Measurements from ENCODE around the gene ADGRD1.

ADGRD1 gene

DNA sequence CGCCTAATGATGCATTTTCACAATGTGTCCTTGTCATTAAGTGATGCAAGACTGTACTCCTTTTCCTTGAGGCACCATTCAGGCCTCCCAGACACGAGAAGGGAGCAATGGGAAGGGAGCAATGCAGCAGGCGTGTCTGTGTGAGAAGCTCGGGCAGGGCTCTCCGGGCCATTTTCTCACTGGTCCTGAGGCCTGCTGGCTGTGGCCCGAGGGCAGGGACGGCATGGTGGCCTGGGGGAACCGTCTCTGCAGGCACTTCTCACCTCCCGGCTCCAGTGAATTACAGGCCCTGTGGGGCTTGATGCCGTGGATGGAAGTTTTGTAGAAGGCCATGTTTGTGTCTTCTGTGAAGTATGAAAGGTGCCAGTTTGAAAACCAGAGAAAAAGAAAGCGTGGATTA, 71.0 kb downstream of the ADGRD1 start:
- no peak for DNase-seq (ENCODE audit: low read depth)

DNA sequence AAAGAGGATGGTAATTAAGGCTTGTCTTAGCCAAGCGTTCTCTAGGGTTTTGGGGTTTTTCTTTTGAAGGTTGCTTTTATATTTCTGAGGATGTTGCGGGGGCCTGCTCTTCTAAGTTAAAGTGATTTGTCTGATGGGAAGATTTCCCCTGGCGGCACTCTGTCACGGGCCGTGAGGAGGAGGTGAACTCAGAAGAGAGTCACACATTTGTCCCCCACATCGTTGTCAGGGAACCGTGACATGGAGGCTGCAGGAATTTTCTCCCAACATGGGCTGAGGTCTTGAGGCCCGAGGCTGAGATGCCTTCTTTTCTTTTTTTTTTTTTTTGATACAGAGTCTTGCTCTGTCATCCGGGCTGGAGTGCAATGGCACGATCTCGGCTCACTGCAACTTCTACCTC, 71.5 kb downstream of the ADGRD1 start:
- DNase-seq (ENCODE audit: low read depth), result no peak

DNA sequence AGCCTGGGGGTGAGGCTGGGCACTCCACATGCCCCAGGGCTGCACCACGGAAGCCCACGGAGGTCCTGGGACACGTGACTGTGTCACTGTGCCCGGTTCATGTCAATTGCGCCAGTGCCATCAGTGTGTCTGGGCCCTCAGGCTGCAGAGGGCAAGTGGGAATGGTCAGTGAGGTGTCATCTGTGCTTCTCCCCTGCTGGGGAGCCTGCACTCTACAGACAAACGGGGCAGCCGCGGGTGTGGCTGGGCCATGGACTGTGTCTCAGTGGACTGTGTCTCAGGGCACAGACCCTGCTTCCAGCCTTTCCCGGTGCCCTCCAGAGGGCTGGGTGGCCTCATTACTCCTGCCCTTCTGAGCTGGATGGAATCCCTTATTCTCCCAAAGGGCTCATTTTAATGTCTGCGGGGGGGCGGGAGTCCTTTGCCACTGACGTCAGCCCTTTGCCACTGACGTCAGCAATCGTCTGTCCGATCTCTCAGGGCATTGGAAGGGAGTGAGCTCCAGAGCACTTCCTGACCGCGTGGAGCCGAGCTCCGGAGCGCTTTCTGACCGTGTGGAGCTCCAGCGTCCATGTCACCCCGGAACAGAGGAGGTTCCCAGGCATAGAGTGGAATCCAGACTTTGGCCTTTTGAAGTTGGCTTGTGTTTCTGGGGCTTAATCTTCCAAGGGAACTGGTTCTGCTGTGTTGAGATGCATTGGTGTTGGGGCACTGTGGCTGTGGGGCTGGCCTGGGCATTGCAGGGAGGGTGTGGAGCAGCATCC, 72.4 kb downstream of the ADGRD1 start:
- no peak for DNase-seq (ENCODE audit: low read depth)

DNA sequence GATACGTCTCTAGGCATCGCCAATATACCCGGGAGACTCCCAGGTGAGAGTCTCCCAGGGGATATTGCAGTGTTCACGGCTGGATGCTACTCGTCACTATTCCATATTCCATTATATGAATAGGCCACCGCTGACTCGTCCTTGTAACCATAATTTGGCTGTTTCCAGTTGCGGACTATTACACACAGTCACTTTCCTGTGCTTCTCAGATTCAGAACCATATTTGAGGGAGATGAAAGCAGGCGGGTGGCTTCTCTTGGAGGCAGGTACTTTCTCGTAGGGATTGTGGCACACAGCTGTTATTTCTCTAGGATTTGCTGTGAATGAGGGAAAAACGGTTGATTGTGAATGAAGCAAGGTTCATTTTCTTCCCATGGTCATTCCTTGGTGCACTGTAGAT, 73.0 kb downstream of the ADGRD1 start:
- no peak for DNase-seq (ENCODE audit: low read depth)

DNA sequence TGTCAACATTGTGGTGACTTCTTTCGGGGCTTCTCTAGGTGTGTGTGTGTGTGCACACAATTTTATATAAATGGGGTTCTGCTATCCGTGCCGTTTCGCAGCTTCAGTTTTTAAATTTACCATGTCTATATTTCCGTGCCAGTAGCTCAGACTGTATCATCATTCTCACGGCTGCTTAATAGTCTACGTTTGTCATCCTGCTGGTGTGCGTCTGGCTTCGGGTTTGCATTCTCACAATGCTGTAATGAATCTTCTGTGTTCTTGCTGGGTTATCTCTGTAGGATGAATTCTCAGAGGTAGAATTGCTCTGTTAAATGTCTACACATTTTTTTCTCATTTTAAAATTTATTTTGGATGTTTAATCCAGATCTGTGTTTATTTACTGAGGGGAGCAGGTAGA, 73.6 kb downstream of the ADGRD1 start:
- no peak for DNase-seq (ENCODE audit: low read depth)

DNA sequence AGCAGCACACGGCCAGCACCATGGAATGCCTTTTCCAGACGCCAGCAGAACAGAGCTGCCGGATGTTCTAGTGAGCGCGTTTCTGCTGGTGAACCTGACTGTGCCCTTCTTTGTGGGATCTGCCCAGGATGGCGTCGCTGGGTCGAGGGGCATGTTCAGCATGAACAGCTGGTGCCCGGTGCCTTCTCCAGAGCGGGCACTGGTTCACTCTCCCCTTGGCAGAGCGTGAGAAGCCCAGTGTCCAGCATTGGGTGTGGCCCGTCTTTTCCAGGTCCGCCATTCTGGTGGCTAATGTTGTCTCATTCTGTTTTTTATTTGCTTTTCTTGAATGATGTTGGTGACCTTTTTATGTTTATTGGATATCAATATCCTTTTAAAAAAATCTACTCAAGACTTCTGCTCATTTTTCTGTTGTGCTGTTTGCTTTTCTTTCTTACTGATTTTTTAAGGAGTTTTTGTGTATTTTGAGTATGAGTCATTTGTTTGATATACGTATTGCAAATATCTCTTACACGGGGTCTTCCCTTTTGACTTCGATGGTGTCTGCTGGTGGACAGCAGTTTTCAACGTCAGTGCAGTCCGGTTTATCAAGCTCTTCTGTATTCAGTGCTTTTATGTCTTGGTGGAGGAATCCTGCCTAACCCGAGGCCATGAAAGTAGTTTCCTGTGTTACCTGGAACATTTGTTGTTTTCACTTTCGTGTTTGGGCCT, 74.3 kb downstream of the ADGRD1 start:
- DNase-seq (ENCODE audit: low read depth), result no peak

DNA sequence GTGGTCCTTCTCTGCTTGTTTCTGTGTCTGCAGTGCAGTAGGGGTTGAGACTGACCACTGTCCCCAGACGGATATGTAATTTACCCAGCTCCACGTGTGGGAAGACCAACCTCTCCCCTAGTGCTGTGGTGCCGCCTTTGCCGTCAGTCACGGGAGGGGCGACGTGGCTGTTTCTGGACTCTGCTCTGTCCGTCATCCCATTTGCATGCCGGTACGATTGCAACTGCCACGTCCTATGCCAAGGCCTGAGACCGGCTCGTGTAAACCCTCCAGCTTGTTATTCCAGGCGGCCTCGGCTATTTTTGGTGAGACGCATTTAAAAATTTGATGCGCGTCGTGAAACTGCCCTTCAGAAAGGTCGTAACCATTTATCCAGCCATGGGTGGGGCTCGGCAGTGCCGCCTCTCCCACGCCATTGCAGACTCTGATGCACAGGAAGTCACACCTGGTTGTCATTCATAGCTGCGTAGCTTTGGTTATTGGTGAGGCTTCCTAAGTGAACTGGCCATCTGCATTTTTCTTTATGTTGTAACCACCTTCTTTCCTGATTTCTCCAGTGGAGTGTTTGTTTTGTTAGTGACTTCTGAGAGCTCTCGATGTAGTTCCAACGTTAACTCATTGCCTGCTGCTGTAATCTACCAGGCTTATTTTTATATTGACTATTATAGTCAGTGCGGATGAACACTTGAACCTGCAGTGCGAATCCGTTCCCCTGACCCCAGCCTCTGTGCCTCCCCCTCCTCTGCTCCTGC, 75.1 kb downstream of the ADGRD1 start:
- DNase-seq (ENCODE audit: low read depth), result no peak

DNA sequence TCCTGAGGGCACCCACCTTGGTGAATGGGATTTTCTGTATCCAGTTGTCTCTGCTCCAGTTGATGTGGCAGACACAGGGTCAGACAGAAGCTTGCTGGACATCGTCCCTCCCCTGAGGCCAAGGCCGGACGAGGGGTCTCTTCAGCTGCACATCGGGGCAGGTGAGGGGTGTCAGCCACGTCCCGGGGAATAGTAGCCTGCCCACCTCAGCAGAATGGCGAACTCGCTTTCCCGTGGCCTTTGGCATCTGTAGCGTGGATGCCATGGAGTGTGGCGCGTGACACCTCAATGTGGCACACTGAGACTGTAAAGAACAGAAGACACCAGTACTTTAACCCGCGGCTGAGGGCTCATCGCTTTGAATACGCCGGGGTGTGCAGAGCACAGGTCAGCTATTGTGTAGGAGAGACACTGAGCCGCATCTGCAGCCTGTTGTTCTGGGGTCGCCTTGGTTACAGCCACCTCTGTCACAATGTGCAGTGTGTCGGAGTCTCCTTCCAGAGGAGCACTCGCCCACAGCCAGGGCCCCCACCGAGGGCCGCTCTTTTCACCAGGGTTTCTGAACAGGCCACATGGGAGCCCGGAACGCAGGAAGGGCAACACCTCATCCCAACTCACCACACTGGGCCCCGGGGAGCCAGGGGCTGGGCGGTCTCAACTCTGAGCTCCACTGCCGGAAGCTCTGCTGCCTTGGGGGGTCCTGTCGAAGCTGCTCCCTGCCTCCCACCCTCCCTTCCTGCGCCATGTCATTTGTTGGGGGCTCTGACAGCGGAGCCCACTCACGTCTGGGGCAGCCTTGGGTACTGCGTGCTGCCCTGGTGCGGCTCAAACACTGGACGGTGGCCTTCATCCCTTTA, 77.0 kb downstream of the ADGRD1 start:
- no peak for DNase-seq (ENCODE audit: low read depth)

DNA sequence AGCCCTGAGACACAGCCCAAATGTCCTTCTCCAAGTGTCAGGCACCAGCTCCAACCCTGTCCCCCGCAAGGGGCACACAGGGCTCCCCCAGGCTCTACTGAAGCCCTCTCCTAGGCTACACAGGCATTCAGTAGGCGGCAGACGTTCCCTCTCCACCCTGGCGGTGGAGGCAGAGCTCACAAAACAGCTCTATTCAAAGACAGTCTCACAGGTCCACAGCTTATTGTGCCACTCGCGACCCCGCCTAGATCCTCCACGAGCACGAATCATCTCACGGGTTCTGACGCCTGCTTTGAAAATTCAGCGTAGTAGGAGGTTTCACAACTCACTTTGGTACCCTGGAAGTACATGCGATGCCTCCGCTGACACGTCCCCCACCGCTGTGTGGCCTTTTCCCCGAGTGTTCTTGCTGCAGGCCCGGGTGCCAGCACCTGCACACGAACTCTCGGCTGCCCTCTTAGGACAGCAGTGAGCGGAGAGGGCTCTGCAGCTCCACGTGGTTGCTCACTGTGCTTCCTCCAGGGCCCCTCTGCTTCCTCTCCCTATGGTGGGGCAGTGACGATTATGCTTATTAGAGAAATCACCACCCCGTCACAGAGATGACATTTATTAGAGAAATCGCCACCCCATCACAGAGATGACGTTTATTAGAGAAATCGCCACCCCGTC, 78.5 kb downstream of the ADGRD1 start:
- no peak for DNase-seq (ENCODE audit: low read depth)

DNA sequence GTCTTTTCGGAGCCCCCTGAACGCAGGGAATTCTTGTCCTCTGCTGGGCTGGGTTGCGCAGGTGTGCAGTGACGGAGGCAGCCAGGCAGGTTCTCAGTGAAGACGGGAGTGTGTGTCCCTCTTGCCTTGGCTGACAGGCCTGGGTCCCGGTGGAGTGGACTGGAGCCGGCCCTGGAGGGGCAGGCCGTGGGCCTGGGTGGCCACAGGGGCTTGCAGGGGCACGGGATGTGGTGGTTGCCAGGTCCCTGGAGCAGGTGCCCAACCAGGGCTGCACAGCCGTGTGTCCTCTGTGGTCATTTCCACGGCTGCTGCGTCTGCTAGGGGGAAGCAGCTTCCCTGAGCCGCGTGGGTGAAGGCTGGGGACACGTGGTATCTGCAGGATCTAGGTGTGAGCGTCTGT, 79.8 kb downstream of the ADGRD1 start:
- no peak for DNase-seq (ENCODE audit: low read depth)

DNA sequence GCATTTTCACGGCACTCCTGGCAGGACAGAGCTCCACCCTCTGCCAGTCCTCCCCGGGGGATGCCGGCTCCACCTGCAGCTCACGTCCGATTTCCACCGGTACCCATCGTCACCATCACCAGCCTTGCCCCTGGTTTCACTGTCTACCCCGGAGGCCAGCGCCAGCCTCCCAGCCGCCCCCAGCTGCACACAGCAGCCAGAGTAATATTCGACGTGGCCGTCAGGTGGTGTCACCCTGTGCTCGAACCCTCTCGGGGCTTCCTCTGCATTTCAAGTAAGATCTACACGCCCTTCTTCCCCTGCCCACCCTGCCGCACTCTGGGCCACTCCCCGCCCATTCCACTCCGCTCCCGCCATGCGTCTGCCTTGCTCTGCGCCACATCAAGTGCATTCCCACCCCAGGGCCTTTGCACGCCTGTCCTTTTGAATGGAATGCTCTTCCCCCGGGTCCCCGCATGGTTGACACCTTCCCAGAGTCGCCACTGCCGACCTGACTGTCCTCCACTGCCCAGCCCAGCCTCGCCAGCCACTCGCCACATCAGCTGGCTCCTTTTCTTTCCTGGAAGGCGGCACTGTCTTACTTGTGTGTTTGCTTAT, 80.3 kb downstream of the ADGRD1 start:
- no peak for DNase-seq (ENCODE audit: low read depth)

DNA sequence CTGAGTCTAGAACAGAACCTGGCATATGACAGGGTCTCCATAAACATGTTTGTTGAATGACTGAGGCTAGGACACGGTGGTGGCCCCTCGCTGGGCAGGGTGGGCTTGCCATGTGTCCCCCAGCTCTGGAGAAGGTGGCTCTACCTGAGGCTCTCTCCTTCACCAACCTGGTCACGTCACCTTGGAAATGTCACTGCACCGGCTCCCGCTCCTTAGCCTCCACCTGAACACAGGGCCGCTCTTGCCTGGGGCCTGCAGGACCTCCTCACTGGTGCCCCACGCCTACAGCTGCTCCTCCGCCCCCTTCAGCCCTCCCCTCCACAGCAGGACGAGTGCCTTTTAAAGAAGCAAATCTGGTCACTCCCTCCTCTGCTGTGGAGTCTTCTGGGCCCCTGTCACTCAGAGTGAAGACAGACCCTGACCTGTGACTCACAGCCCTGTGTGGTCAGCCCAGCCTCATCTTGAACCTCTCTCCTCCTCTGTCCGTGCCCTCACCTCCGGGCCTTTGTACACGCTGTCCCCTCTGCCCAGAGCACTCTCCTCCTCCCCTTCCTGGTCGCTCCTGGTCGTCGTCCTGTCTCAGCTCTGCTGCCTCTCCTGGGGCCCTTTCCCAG, 81.0 kb downstream of the ADGRD1 start:
- DNase-seq (ENCODE audit: low read depth), result no peak

DNA sequence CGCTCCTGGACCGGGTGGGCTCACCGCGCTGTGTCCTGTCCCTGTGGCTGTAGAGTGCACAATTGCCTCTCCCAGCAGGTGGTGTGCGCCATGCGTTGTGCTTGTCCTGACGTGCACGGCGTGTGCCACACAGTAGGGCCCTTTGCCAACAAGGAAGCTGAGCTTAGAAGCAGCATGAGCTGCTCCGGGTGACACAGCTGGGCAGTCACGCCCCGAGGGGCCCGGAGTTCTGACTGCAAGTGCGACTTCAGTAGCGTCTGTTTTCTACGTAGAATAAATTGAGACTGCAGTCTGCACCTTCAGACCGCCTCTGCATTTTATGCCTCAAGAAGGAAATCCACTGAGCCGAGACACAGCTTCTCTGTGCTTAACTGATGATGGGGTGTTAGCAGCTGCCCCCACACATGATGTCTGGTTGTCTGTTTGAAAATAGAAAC, 81.6 kb downstream of the ADGRD1 start:
- DNase-seq (ENCODE audit: low read depth), result no peak

DNA sequence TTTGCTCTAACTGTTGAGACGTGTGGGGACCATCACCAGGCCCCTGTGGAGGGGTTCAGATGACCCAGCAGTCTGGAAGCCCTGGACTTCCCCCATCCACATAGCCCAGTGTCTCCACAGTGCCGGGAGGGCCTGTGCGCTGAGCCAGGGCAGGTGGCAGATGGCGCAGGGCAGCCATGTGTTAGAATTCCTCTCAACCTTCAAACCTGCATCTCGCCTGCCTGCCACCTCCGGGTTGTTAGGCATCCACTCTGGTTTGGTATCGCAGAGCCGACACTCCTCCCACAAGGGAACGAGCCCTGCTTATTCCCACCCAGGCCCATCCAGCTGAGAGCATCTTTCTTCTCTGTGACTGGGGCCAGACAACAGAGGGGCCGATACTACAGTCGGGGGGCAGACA, 84.5 kb downstream of the ADGRD1 start:
- no peak for DNase-seq (ENCODE audit: low read depth)

DNA sequence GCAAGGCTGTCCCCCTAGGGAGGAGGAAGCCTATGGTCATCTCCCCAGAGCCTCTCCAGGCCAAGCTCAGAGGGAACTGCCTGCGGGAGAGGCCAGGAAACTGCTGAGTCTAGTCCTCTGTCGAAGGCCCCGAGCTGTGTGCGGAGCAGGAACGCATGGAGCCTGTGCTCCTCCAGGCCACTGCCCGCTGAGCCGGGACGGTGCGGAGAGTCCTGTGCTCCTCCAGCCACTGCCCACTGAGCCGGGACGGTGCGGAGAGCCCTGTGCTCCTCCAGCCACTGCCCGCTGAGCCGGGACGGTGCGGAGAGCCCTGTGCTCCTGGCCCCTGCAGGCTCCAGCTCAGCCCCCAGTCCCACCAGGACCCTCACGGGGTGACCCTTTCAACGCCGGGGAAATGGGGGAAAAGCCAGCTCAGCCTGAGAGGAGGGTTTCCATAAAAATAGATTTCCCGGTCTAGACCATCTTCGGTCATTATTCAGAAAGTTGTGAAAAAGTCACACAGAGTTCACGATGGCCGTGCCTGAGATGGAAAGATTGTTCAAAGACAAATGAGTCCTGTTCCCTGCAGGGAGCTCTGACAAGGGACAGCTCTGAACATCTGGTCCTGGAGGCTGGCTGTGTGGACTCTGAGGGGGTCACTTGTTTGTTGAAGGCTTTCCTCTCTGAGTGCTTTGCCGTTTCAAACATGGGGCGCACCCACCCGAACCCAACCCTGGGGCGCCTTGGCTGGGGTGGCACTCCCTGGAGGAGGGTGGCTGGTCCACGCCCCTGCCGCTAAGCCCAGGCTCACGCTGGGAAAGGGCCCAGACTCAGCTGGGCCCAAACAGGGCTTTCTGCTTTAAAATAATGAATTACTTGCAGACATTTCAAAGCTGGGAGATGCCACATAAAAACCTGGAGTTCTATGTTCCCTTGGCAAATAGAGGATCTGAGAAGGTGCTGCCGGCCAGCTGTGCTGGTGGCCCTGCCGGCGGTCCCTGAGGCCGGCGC, 85.5 kb downstream of the ADGRD1 start:
- no peak for DNase-seq (ENCODE audit: low read depth)

DNA sequence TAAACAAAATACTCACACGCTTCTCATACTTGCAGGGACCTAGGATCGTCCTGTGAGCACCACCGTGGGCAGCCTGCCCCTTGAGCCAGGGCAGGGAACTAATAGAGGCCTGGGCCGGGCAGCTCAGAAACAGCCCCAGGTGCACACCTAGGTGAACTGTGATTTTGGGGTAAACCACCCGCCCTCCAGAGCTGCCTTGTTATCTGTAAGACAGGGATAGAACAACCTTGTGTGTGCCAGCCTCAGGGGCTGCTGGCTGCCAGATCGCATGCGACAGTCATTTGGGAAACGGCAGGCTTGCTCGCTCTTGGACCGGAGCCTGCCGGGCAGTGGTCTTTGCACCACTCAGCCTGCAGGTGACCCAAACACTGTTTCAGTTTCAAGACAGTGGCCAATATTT, 86.8 kb downstream of the ADGRD1 start:
- DNase-seq (ENCODE audit: low read depth), result no peak

DNA sequence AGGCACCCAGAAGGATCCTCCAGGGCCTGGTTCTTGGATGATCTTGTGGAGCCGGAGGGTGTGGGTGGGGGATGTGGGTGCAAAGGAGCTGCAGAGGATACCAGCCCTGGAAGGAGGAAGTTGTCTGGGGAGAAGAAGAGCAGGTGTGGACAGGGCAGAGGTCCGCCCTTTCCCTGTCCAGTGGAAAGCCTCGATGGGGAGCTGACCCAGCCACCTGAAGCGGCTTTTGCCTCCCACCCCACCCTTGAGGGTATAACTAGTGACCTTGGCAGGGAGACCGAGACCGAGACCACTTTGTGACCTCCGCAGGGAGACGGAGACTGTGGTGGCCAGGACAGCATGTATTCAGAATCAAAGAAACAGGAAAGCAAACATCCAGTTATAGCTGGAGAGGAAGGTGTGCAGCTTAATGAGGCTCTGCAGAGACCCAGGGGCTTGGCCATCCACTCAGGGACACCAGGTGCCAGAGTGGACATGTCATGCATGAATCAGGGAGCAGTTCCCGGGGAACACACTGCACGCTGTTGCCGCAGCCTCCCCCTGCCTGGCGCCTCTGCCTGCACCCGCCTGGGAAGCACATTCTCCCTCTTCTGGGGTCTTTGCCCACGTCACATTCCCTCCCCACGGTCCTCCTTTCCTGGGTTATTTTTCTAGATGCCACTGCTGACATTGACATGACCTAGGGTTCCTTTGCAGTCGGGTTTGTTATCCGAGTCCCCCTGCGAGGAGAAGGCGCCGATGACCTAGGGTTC, 87.7 kb downstream of the ADGRD1 start:
- no peak for DNase-seq (ENCODE audit: low read depth)

DNA sequence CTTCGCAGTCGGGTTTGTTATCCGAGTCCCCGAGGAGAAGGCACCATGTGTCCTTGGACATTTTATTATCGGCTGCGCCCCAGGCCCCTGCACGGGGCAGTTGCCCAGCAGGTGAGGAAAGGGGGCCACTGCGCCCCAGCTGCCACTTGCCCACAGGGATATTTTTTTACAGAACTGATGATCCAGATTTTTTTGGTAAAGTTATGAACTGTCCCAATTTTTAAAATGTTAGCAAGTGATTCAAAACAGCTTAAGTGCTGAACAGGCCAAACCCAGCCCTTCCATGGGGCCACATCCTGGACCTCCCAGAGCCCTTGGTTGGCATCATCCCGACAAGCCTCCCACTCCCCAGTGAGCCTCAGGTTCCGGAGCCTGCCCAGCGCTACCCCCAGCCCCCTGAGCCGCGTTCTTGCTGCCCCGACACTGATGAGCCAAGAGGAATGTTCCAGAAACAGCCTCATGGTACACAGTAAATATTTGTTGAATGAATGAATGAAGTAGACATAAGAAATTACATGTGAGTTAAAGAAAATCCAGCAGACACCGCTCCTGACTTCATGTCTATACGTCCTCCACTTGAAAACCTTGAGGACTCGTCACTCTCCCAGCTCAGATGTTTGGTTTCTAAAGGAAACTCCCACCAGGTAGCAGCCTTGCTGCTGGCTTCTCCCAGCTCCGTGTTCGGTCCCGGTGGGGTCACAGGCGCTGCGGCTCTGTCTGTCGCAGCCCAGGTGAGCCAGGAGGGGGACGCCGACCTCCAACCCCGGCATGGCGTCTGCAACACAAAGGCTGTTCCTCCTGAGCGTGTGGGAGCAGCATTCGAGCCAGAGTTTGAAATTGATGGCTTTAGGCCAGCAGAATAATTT, 88.5 kb downstream of the ADGRD1 start:
- no peak for DNase-seq (ENCODE audit: low read depth)

Data from stimulated activated CD8-positive, alpha-beta memory T cell treated with anti-CD3 and anti-CD28 coated beads, Interleukin-12 subunit alpha, Interleukin-12 subunit beta, amount 100 ng/mL, for 1 hour (primary cell).